Measurements from ENCODE around the gene AKAP7.

DNA sequence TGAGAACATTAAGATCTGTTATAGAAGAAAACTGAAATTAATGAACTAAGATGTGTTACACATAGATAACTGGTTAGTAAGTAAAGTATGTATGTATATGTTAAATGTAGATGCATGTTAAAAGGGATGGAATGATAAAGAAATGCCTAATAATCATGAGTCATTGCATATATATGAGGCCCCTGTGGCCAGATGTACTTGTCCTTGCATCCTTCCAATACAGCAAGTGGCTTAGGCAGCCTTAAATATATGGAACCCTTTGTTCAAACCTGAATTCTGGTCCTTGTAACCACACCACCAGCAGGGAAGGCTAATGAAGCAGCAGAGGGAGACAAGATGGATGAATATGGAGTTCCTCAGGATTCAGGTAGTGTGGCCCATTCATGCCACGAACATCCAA lies 9.8 kb upstream of the AKAP7 start:
- TF ChIP-seq, protein P1, sequence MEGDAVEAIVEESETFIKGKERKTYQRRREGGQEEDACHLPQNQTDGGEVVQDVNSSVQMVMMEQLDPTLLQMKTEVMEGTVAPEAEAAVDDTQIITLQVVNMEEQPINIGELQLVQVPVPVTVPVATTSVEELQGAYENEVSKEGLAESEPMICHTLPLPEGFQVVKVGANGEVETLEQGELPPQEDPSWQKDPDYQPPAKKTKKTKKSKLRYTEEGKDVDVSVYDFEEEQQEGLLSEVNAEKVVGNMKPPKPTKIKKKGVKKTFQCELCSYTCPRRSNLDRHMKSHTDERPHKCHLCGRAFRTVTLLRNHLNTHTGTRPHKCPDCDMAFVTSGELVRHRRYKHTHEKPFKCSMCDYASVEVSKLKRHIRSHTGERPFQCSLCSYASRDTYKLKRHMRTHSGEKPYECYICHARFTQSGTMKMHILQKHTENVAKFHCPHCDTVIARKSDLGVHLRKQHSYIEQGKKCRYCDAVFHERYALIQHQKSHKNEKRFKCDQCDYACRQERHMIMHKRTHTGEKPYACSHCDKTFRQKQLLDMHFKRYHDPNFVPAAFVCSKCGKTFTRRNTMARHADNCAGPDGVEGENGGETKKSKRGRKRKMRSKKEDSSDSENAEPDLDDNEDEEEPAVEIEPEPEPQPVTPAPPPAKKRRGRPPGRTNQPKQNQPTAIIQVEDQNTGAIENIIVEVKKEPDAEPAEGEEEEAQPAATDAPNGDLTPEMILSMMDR (IDR thresholded peaks at IDR 0.05), result no peak
- no peak for TF ChIP-seq POLR2A (IDR thresholded peaks at IDR 0.05)

Data from esophagus squamous epithelium (tissue), 4 donors.